ENCODE data around the gene PGBD2. TPM values are rescaled to one million over a fixed set of nuclear protein-coding genes. Genes with fewer than 3 reads are reported as not detected.
A peak's percentile ranks its signal among the peaks of the same experiment; 100 is the strongest.

PGBD2 gene
- total and polyA plus RNA-seq, 9 of the 15 experiments (the other 6 are each of a cell fraction or from before 2014, with no cell fraction given), result 11.9 to 21.8 (median 14.7) TPM

DNA sequence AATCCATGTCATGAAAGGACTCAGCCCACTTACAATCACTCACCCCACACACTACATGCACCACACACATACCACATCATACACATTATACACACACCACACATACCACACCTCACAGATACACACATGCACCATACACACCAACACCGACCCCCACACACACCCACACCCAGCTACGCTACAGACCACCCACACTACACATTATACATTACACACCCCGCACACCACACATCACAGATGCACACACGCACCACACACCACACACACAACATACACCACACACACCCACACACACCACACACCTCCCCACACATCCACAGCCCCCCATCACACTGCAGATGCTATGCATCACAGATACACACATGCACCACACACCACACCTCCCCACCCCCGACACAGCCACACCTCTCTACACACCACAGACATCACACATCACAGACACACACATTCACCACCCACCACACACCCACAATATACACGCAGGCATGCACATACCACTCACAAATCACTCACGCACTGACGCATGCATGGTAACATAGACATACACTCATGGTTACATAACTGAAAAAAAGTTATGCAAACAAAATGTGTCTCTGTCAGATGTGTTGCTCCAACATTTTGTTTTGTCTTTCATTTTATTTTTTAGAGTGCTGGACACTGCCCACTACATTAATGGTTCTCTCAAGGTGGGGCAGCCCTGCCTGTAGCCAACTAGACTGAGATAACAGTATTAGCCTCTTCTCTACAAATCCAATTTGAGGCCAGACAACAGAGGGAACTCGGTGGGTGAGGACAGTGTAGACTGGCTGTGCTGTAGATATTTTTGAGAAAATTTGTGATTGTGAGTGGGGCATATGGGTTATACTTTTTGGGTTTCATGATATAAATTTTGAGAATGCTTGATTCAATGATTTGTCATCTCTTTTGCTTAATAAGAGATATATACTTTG is 15.2 kb upstream of the PGBD2 start (continued):
- TF ChIP-seq ZBTB5 (IDR thresholded peaks at IDR 0.05) (peak; percentile 40; the same call in 1 of the 2 replicates), FOS (IDR thresholded peaks at IDR 0.05; ENCODE audit: extremely low read depth, insufficient read length) (no peak), ERF (CRISPR knock-in tag; IDR thresholded peaks at IDR 0.05) (no peak), OTX1 (CRISPR knock-in tag; IDR thresholded peaks at IDR 0.05) (peak; percentile 87), SAFB (IDR thresholded peaks at IDR 0.05; ENCODE audit: borderline replicate concordance, low read depth, low read length) (no peak), CEBPG (CRISPR knock-in tag; IDR thresholded peaks at IDR 0.05) (0 out of 2 replicates have a peak, but pooled peaks have one; percentile 32), CEBPG (tag; conservative IDR thresholded peaks at IDR 0.05 in 1 of 2, IDR thresholded peaks at IDR 0.05 in 1 of 2) (peak in 1 of 2 experiments; percentile 9; a peak in 1 of 4 replicates), NR2C1 (IDR thresholded peaks at IDR 0.05) (no peak; the same call in 1 of the 2 replicates), NR2C1 (tag; IDR thresholded peaks at IDR 0.05) (no peak), TARDBP (IDR thresholded peaks at IDR 0.05) (no peak), PCBP1 (IDR thresholded peaks at IDR 0.05; ENCODE audit: low read depth, low read length, poor library complexity, severe bottlenecking) (no peak), FOXK1 (CRISPR knock-in tag; IDR thresholded peaks at IDR 0.05; ENCODE audit: borderline replicate concordance) (no peak), IRF9 (tag; IDR thresholded peaks at IDR 0.05) (0 out of 2 replicates have a peak, but pooled peaks have one; percentile 14), NCOA4 (IDR thresholded peaks at IDR 0.05; ENCODE audit: partially characterized antibody) (peak; percentile 30)
- TF ChIP-seq, protein P1, sequence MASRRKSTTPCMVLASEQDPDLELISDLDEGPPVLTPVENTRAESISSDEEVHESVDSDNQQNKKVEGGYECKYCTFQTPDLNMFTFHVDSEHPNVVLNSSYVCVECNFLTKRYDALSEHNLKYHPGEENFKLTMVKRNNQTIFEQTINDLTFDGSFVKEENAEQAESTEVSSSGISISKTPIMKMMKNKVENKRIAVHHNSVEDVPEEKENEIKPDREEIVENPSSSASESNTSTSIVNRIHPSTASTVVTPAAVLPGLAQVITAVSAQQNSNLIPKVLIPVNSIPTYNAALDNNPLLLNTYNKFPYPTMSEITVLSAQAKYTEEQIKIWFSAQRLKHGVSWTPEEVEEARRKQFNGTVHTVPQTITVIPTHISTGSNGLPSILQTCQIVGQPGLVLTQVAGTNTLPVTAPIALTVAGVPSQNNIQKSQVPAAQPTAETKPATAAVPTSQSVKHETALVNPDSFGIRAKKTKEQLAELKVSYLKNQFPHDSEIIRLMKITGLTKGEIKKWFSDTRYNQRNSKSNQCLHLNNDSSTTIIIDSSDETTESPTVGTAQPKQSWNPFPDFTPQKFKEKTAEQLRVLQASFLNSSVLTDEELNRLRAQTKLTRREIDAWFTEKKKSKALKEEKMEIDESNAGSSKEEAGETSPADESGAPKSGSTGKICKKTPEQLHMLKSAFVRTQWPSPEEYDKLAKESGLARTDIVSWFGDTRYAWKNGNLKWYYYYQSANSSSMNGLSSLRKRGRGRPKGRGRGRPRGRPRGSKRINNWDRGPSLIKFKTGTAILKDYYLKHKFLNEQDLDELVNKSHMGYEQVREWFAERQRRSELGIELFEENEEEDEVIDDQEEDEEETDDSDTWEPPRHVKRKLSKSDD (conservative IDR thresholded peaks at IDR 0.05; ENCODE audit: low read length), result no peak
- TF ChIP-seq, protein P2, sequence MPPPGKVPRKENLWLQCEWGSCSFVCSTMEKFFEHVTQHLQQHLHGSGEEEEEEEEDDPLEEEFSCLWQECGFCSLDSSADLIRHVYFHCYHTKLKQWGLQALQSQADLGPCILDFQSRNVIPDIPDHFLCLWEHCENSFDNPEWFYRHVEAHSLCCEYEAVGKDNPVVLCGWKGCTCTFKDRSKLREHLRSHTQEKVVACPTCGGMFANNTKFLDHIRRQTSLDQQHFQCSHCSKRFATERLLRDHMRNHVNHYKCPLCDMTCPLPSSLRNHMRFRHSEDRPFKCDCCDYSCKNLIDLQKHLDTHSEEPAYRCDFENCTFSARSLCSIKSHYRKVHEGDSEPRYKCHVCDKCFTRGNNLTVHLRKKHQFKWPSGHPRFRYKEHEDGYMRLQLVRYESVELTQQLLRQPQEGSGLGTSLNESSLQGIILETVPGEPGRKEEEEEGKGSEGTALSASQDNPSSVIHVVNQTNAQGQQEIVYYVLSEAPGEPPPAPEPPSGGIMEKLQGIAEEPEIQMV (tag; conservative IDR thresholded peaks at IDR 0.05; ENCODE audit: low read depth), result no peak
